ENCODE data around the gene NELFA. TPM values are rescaled to one million over a fixed set of nuclear protein-coding genes. Genes with fewer than 3 reads are reported as not detected.

Gene NELFA
- total RNA-seq, 1 experiment from 2014 or later: 55.0 TPM

DNA sequence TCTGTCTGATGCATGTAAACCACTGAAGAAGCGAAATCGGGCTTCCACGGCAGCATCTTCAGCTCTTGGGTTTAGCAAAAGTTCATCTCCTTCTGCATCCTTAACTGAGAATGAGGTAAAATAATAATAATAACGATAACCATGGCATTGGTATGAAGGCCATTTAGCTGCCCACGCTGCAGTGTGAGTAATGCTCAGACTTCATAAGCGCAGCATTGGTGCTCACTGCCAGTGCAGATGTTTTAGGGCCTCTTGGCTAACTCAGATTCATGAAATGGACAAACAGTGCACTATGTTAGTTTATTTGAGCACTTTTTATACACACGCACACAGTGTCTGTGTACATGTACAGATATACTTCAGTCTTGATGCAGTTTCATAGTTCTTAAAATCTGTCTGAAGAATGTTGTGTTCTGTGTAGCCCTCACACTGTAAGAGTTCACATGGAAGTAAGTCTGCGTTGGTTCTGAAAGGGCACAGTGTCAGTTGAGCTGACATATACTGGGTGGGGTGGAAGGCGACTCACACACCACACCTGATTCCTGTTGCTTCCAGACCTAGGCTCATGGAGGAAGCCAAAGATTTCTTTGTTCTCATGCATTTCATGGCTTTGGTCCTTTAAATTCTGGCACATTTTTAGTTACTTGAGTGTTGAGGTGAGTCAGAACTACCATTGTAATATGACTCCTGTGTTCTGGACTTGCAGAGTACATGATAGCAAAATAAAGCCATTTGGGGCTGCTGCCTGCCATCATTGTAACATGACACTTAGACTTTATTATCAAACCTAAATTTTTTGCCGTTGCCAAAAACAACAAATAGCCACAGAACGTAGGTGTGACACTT lies 68.9 kb downstream of the NELFA start:
- H3K56ac ChIP-seq (ENCODE audit: insufficient read length, low read depth, low read length): no peak overlapping the region
- H3T11ph ChIP-seq (ENCODE audit: low read length): no peak overlapping the region
- no peaks in the 10 kb centered on the region for H3K27me3 ChIP-seq (ENCODE audit: insufficient read depth, low read length)
- no peak overlapping the region for H2BK20ac ChIP-seq (ENCODE audit: low read depth, low read length, poor library complexity, severe bottlenecking)
- H3K9ac ChIP-seq (ENCODE audit: extremely low read depth, insufficient read length, low read length): no peak overlapping the region
- H4K20me1 ChIP-seq (ENCODE audit: control insufficient read depth, insufficient read depth, insufficient read length): no peaks in the 10 kb centered on the region
- no peak overlapping the region for H4K91ac ChIP-seq (ENCODE audit: insufficient read length, low read depth, low read length)
- no peak overlapping the region for H2BK12ac ChIP-seq (ENCODE audit: insufficient read length, low read depth, low read length)
- H3K4ac ChIP-seq (ENCODE audit: low read depth, low read length): no peak overlapping the region
- H4K8ac ChIP-seq (replicated peaks; ENCODE audit: insufficient read length, low read depth, low read length): no peak overlapping the region
- H3K4me1 Mint-ChIP-seq: no peaks in the 10 kb centered on the region
- no CpG with 5 or more reads among the region's 11 CpGs for WGBS (ENCODE audit: extremely low coverage, insufficient read length, low lambda C conversion rate)
- H3K14ac ChIP-seq (ENCODE audit: insufficient read depth, low read length): no peak overlapping the region
- H3K27me3 Mint-ChIP-seq (ENCODE audit: low read depth): no peaks in the 10 kb centered on the region
- H2AFZ ChIP-seq (ENCODE audit: low read length): no peak overlapping the region
- H2BK120ac ChIP-seq (ENCODE audit: low read depth, low read length, poor library complexity, severe bottlenecking): no peak overlapping the region
- H3K79me1 ChIP-seq (ENCODE audit: insufficient read depth, low read depth, low read length, poor library complexity, severe bottlenecking): no peaks in the 10 kb centered on the region
- H3K79me2 ChIP-seq (ENCODE audit: insufficient read depth, low read length): no peaks in the 10 kb centered on the region
- H3K4me1 ChIP-seq (ENCODE audit: insufficient read depth, low read length): no peaks in the 10 kb centered on the region
- H3K9me3 Mint-ChIP-seq: no peaks in the 10 kb centered on the region
- H2BK15ac ChIP-seq (ENCODE audit: low read depth, low read length): no peak overlapping the region
- H4K5ac ChIP-seq (ENCODE audit: insufficient read length, low read depth, low read length): no peak overlapping the region
- H2AK5ac ChIP-seq (ENCODE audit: insufficient read length, low read length): no peak overlapping the region
- H3K27ac ChIP-seq (ENCODE audit: insufficient read length, low read depth, low read length): no peak overlapping the region
- no peak overlapping the region for H3K4me2 ChIP-seq (ENCODE audit: insufficient read depth, insufficient read length, low read length)
- no peak overlapping the region for H3K4me3 Mint-ChIP-seq
- no peaks in the 10 kb centered on the region for H3K23me2 ChIP-seq (ENCODE audit: insufficient read length, low read depth, low read length, poor library complexity, severe bottlenecking)
- H3K9me3 ChIP-seq (ENCODE audit: control insufficient read depth, low read depth, low read length): no peaks in the 10 kb centered on the region
- no peak overlapping the region for H2BK5ac ChIP-seq (ENCODE audit: insufficient read length, low read length)
- no peak overlapping the region; a peak in 1 of 7 replicates for H3K27ac Mint-ChIP-seq
- H3K36me3 Mint-ChIP-seq (ENCODE audit: insufficient read depth in 1 of 3, low read depth in 3 of 3): peaks cover 20 to 62% (median 50%) of the 10 kb centered on the region in 3 experiments
- TF ChIP-seq, protein P1, sequence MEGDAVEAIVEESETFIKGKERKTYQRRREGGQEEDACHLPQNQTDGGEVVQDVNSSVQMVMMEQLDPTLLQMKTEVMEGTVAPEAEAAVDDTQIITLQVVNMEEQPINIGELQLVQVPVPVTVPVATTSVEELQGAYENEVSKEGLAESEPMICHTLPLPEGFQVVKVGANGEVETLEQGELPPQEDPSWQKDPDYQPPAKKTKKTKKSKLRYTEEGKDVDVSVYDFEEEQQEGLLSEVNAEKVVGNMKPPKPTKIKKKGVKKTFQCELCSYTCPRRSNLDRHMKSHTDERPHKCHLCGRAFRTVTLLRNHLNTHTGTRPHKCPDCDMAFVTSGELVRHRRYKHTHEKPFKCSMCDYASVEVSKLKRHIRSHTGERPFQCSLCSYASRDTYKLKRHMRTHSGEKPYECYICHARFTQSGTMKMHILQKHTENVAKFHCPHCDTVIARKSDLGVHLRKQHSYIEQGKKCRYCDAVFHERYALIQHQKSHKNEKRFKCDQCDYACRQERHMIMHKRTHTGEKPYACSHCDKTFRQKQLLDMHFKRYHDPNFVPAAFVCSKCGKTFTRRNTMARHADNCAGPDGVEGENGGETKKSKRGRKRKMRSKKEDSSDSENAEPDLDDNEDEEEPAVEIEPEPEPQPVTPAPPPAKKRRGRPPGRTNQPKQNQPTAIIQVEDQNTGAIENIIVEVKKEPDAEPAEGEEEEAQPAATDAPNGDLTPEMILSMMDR (conservative IDR thresholded peaks at IDR 0.05): no peak
- H3K18ac ChIP-seq (ENCODE audit: insufficient read length, low read depth, low read length): no peak overlapping the region
- H3K23ac ChIP-seq (ENCODE audit: insufficient read length, low read depth, low read length): no peak overlapping the region
- DNase-seq: no peak

All from H9 (cell line).